Mammary epithelial cell (primary cell): Measurements from ENCODE around the gene KRT77.

Experiments
- EZH2 ChIP-seq: IDR thresholded peaks from 2 replicates; pipeline ENCODE4 v1.6.1; 2012; ENCODE audit warnings: low read length, inconsistent platforms, borderline replicate concordance
- TF ChIP-seq, protein P1 (sequence below), 2 donors: IDR thresholded peaks in 1 of 2; conservative IDR thresholded peaks in 1 of 2; 2 replicates each; pipeline ENCODE4 v1.5.1; 2011 to 2012; ENCODE audit warnings: inconsistent platforms in 2 of 2, low read length in 2 of 2, mild to moderate bottlenecking in 2 of 2, control low read depth in 1 of 2, low read depth in 1 of 2; ENCODE audit not compliant: insufficient read depth in 1 of 2; ENCODE audit errors: extremely low read depth in 1 of 2

DNA sequence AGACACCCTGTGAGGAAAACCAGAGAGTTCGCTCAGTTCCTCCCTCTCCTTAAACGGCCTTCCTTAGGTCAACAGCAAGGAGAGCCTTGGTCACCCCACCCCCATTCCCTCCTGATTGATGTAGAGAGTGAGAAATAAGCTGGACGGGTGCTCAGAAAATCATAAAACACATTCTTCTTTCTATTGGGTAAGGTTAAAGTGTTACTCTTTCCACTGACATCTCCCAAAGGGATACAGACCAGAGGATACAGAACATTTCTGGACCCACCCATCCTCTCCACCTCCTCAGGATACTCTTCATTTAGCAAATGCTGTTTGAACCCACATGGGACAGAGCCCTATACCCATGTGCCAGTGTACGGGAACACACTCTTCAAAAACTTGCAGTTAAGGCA lies 11.6 kb upstream of the KRT77 start:
- TF ChIP-seq, protein P1, sequence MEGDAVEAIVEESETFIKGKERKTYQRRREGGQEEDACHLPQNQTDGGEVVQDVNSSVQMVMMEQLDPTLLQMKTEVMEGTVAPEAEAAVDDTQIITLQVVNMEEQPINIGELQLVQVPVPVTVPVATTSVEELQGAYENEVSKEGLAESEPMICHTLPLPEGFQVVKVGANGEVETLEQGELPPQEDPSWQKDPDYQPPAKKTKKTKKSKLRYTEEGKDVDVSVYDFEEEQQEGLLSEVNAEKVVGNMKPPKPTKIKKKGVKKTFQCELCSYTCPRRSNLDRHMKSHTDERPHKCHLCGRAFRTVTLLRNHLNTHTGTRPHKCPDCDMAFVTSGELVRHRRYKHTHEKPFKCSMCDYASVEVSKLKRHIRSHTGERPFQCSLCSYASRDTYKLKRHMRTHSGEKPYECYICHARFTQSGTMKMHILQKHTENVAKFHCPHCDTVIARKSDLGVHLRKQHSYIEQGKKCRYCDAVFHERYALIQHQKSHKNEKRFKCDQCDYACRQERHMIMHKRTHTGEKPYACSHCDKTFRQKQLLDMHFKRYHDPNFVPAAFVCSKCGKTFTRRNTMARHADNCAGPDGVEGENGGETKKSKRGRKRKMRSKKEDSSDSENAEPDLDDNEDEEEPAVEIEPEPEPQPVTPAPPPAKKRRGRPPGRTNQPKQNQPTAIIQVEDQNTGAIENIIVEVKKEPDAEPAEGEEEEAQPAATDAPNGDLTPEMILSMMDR (conservative IDR thresholded peaks at IDR 0.05 in 1 of 2, IDR thresholded peaks at IDR 0.05 in 1 of 2; ENCODE audit: extremely low read depth in 1 of 2, insufficient read depth in 1 of 2, low read depth in 1 of 2, low read length in 2 of 2), result no peak
- TF ChIP-seq EZH2, result no peak
